K562 (cell line): ENCODE measurements around the gene FYB1. TPM values are rescaled to one million over a fixed set of nuclear protein-coding genes. Genes with fewer than 3 reads are reported as not detected.

Experiments
- ARID1B ChIP-seq: fragments of 450-650 bp; IDR thresholded peaks from 2 replicates; pipeline ENCODE4 v1.6.1; 2016; ENCODE audit warnings: antibody characterized with exemption, mild to moderate bottlenecking, inconsistent platforms
- CREM ChIP-seq: IDR thresholded peaks from 2 replicates; pipeline ENCODE4 v1.6.1; 2014; ENCODE audit warnings: antibody characterized with exemption, low read depth
- DNMT1 ChIP-seq: fragments of 450-650 bp; IDR thresholded peaks from 2 replicates; pipeline ENCODE4 v1.6.1; 2016; ENCODE audit warnings: antibody characterized with exemption, mild to moderate bottlenecking
- E2F1 ChIP-seq: sonication (generic); formaldehyde crosslinking; IDR thresholded peaks from 2 replicates; pipeline ENCODE4 v1.8.1; 2023; ENCODE audit warnings: mild to moderate bottlenecking, missing genetic modification reagents, moderate library complexity
- EP400 ChIP-seq: fragments of 450-650 bp; IDR thresholded peaks from 2 replicates; pipeline ENCODE4 v1.6.1; 2017; ENCODE audit warnings: antibody characterized with exemption, mild to moderate bottlenecking, moderate library complexity
- GTF2E2 ChIP-seq: fragments of 200-800 bp; sonication (Bioruptor generic); IDR thresholded peaks from 2 replicates; pipeline ENCODE4 v1.6.1; 2016; ENCODE audit warnings: missing genetic modification characterization, missing compliant biosample characterization
- HMG20A ChIP-seq: fragments of 450-650 bp; formaldehyde crosslinking; conservative IDR thresholded peaks from 2 replicates; pipeline ENCODE4 v1.4.0; 2020; ENCODE audit warnings: mild to moderate bottlenecking, mixed read lengths
- MEF2A ChIP-seq: IDR thresholded peaks from 2 replicates; pipeline ENCODE4 v1.6.1; 2011; ENCODE audit warnings: low read depth, mild to moderate bottlenecking, low read length, moderate library complexity; ENCODE audit not compliant: control insufficient read depth
- NCOA4 ChIP-seq: fragments of 450-650 bp; IDR thresholded peaks from 2 replicates; pipeline ENCODE4 v1.6.1; 2018; ENCODE audit warnings: mild to moderate bottlenecking; ENCODE audit not compliant: partially characterized antibody
- OTX1 ChIP-seq: fragments of 450-650 bp; formaldehyde crosslinking; IDR thresholded peaks from 2 replicates; pipeline ENCODE4 v1.4.0; 2022; ENCODE audit warnings: mild to moderate bottlenecking
- SOX6 ChIP-seq: fragments of 450-650 bp; IDR thresholded peaks from 2 replicates; pipeline ENCODE4 v1.6.1; 2014; ENCODE audit warnings: mild to moderate bottlenecking
- TAF7 ChIP-seq: fragments of 450-650 bp; IDR thresholded peaks from 2 replicates; pipeline ENCODE4 v1.6.1; 2016; ENCODE audit warnings: missing genetic modification characterization, missing compliant biosample characterization
- TEAD4 ChIP-seq, 2 experiments: sonication (generic) in 1 of 2; formaldehyde crosslinking in 1 of 2; IDR thresholded peaks; 2 replicates each; pipeline versions ENCODE4 v1.6.1 to v1.8.0; 2012 to 2022; ENCODE audit warnings: borderline replicate concordance in 1 of 2, inconsistent platforms in 1 of 2, low read length in 1 of 2, mild to moderate bottlenecking in 1 of 2, missing genetic modification reagents in 1 of 2
- TGIF2 ChIP-seq: sonication (generic); formaldehyde crosslinking; IDR thresholded peaks from 2 replicates; pipeline ENCODE4 v1.8.1; 2022; ENCODE audit warnings: mild to moderate bottlenecking, missing genetic modification reagents, moderate library complexity
- ZBTB49 ChIP-seq: sonication (generic); formaldehyde crosslinking; IDR thresholded peaks from 2 replicates; pipeline ENCODE4 v1.8.0; 2022; ENCODE audit warnings: missing genetic modification reagents, mild to moderate bottlenecking, borderline replicate concordance
- ZBTB5 ChIP-seq: fragments of 450-650 bp; IDR thresholded peaks from 2 replicates; pipeline ENCODE4 v1.6.1; 2017; ENCODE audit warnings: antibody characterized with exemption
- ZNF121 ChIP-seq: sonication (generic); formaldehyde crosslinking; conservative IDR thresholded peaks from 2 replicates; pipeline ENCODE4 v1.8.0; 2022; ENCODE audit warnings: missing genetic modification reagents
- ZNF174 ChIP-seq: fragments of 250-450 bp; sonication (Bioruptor Pico); IDR thresholded peaks from 2 replicates; pipeline ENCODE4 v1.4.0; 2020; ENCODE audit warnings: mild to moderate bottlenecking
- polyA plus RNA-seq, 8 experiments: library from polyadenylated mRNA; depleted of rRNA in 4 of 8; stranded (reverse) in 5 of 8; unstranded in 3 of 8; fragments of >200 nt; fragmentation: Nextera tagmentation in 2 of 8; fragmentation: Illumina TruSeq in 1 of 8; extraction: Ambion mirVana in 2 of 8; extraction: Trizol in 1 of 8; gene quantifications; 2 replicates each; pipeline versions ENCODE4 v1.2.1 to v1.2.3, GENCODE V29; 2011 to 2014; ENCODE audit warnings: inconsistent platforms in 1 of 8, missing spikeins in 1 of 8
- total RNA-seq, 7 experiments: library from RNA; depleted of rRNA in 6 of 7; stranded (reverse); fragments of >200 nt in 6 of 7; fragmentation: Illumina TruSeq in 2 of 7; extraction: Trizol in 2 of 7; gene quantifications; 2 replicates each; pipeline versions ENCODE4 v1.2.1 to v1.2.3, GENCODE V29; 2011 to 2021; ENCODE audit warnings: low replicate concordance in 1 of 7
- TF ChIP-seq, protein P1 (sequence below), 2 experiments: fragments of 450-650 bp; IDR thresholded peaks; 2 replicates each; pipeline ENCODE4 v1.6.1; 2018; ENCODE audit warnings: mild to moderate bottlenecking in 2 of 2, low read depth in 1 of 2; ENCODE audit not compliant: partially characterized antibody in 2 of 2

Gene FYB1
- total and polyA plus RNA-seq, 9 of the 15 experiments (the other 6 are each of a cell fraction or from before 2014, with no cell fraction given): 4.7 to 31.5 (median 9.7) TPM

DNA sequence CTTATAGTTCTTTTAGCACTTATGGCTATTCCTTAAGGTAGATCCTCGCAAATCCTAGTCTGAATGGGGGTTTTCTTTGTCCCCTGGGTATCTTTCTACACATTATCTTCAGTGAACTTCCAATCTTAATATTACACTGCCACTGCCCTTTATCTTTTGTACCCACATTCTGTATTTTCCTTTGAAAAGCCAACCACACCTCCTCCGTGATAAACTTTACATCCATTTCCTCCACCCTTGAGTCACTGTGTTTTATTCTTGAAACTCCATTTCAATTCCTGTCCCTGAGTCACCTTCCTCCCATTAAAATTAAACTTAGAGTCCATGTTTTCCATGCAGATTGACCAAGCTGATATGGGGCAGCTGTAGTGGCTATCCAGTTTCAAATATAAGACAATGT is 102.0 kb downstream of the FYB1 start (continued):
- TF ChIP-seq NCOA4 (no peak), DNMT1 (no peak), ZNF121 (no peak), CREM (no peak), TEAD4 (IDR thresholded peaks at IDR 0.05; ENCODE audit: low read length) (peak; percentile 91), TEAD4 (CRISPR knock-in tag; IDR thresholded peaks at IDR 0.05; ENCODE audit: borderline replicate concordance) (no peak), SOX6 (peak; percentile 57), E2F1 (CRISPR knock-in tag) (no peak), EP400 (no peak), ZNF174 (no peak), OTX1 (CRISPR knock-in tag) (no peak), HMG20A (CRISPR knock-in tag) (no peak), ZBTB49 (CRISPR knock-in tag) (no peak), GTF2E2 (tag) (no peak), ZBTB5 (no peak), TGIF2 (CRISPR knock-in tag) (no peak), TAF7 (no peak), MEF2A (no peak), ARID1B (peak; percentile 95)
- TF ChIP-seq, protein P1, sequence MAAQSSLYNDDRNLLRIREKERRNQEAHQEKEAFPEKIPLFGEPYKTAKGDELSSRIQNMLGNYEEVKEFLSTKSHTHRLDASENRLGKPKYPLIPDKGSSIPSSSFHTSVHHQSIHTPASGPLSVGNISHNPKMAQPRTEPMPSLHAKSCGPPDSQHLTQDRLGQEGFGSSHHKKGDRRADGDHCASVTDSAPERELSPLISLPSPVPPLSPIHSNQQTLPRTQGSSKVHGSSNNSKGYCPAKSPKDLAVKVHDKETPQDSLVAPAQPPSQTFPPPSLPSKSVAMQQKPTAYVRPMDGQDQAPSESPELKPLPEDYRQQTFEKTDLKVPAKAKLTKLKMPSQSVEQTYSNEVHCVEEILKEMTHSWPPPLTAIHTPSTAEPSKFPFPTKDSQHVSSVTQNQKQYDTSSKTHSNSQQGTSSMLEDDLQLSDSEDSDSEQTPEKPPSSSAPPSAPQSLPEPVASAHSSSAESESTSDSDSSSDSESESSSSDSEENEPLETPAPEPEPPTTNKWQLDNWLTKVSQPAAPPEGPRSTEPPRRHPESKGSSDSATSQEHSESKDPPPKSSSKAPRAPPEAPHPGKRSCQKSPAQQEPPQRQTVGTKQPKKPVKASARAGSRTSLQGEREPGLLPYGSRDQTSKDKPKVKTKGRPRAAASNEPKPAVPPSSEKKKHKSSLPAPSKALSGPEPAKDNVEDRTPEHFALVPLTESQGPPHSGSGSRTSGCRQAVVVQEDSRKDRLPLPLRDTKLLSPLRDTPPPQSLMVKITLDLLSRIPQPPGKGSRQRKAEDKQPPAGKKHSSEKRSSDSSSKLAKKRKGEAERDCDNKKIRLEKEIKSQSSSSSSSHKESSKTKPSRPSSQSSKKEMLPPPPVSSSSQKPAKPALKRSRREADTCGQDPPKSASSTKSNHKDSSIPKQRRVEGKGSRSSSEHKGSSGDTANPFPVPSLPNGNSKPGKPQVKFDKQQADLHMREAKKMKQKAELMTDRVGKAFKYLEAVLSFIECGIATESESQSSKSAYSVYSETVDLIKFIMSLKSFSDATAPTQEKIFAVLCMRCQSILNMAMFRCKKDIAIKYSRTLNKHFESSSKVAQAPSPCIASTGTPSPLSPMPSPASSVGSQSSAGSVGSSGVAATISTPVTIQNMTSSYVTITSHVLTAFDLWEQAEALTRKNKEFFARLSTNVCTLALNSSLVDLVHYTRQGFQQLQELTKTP (IDR thresholded peaks at IDR 0.05; ENCODE audit: low read depth in 1 of 2, partially characterized antibody in 2 of 2): no peak
